B cell (primary cell): ENCODE data around the gene NIPAL3. TPM values are rescaled to one million over a fixed set of nuclear protein-coding genes. Genes with fewer than 3 reads are reported as not detected.
"Not testable (repeated sequence)": the region's sequence is repeated elsewhere in the genome, so short reads cannot be mapped to it uniquely, and the experiment has no call there.

Source experiments
- ATAC-seq: fragments of 200-7000 bp; cut with Tn5 transposase; one replicate; pipeline ENCODE4 v1.10.0; 2021; ENCODE audit warnings: low read depth, mild to moderate bottlenecking, moderate number of reproducible peaks, moderate library complexity
- CTCF ChIA-PET: fragments of 350-600 bp; sonication (Branson Sonifier 250); formaldehyde crosslinking; loops from one replicate; lab custom pipeline; 2021; ENCODE audit warnings: antibody characterized with exemption, inconsistent platforms; lab: Charles Lee
- POLR2A ChIA-PET: fragments of 350-600 bp; sonication (Branson Sonifier 250); formaldehyde crosslinking; loops from one replicate; lab custom pipeline; 2021; ENCODE audit warnings: antibody characterized with exemption; lab: Charles Lee
- DNase-seq: peaks from one replicate; pipeline ENCODE4 v3.0.0; 2013
- H2AFZ ChIP-seq: 2 replicates; pipeline ENCODE4 v1.6.1; 2012; ENCODE audit warnings: mild to moderate bottlenecking, low read depth, low read length; ENCODE audit not compliant: insufficient read depth, poor library complexity, severe bottlenecking
- H3K27ac ChIP-seq, 2 donors: 1 replicate in 1 of 2; 2 replicates in 1 of 2; pipeline ENCODE4 v1.5.1; 2012 to 2013; ENCODE audit warnings: low read length in 2 of 2, mild to moderate bottlenecking in 2 of 2, moderate library complexity in 1 of 2
- H3K27me3 ChIP-seq, 4 experiments: fragments of 200-600 bp in 1 of 4; sonication (generic) in 1 of 4; replicated peaks in 1 of 4; 1 replicate in 2 of 4; 2 replicates in 2 of 4; pipeline versions ENCODE4 v1.6.1 to v1.7.0; 2013 to 2016; ENCODE audit warnings: low read length in 3 of 4, mild to moderate bottlenecking in 2 of 4, mixed read lengths in 1 of 4, moderate library complexity in 1 of 4; ENCODE audit not compliant: insufficient read depth in 4 of 4, control insufficient read depth in 3 of 4; ENCODE audit errors: control extremely low read depth in 1 of 4
- H3K36me3 ChIP-seq, 2 experiments: replicated peaks in 1 of 2; 1 replicate in 1 of 2; 2 replicates in 1 of 2; pipeline versions ENCODE4 v1.6.1 to v1.7.1; 2013; ENCODE audit warnings: low read length in 1 of 2; ENCODE audit not compliant: insufficient read depth in 2 of 2, control insufficient read depth in 1 of 2; ENCODE audit errors: control extremely low read depth in 1 of 2, extremely low read depth in 1 of 2
- H3K4me1 ChIP-seq, 2 donors: fragments of 200-600 bp in 1 of 2; sonication (generic) in 1 of 2; 1 replicate in 1 of 2; 2 replicates in 1 of 2; pipeline versions ENCODE4 v1.5.1 to v1.6.1; 2013 to 2017; ENCODE audit warnings: low read length in 2 of 2; ENCODE audit not compliant: control insufficient read depth in 2 of 2, insufficient read depth in 2 of 2
- H3K4me2 ChIP-seq: replicated peaks from 2 replicates; pipeline ENCODE3; 2012; ENCODE audit warnings: mild to moderate bottlenecking, low read depth, low read length; ENCODE audit not compliant: poor library complexity, severe bottlenecking
- H3K4me3 ChIP-seq, 5 experiments: fragments of 200-600 bp in 1 of 5; sonication (generic) in 1 of 5; 1 replicate in 3 of 5; 2 replicates in 2 of 5; pipeline versions ENCODE4 v1.5.1 to v1.7.0; 2011 to 2016; ENCODE audit warnings: low read length in 4 of 5, mild to moderate bottlenecking in 4 of 5, low read depth in 2 of 5, control low read depth in 1 of 5, moderate library complexity in 1 of 5; ENCODE audit not compliant: insufficient read depth in 1 of 5; ENCODE audit errors: control extremely low read depth in 1 of 5, extremely low read depth in 1 of 5
- H3K79me2 ChIP-seq: fragments of 200-600 bp; sonication (generic); one replicate; pipeline ENCODE4 v1.6.0; 2016; ENCODE audit warnings: low read length; ENCODE audit not compliant: control insufficient read depth, insufficient read depth
- H3K9ac ChIP-seq: fragments of 200-600 bp; sonication (generic); 2 replicates; pipeline ENCODE4 v1.6.1; 2017; ENCODE audit warnings: mild to moderate bottlenecking, low read length, moderate library complexity
- H3K9me3 ChIP-seq, 3 donors: one replicate each; pipeline versions ENCODE4 v1.6.1 to v1.7.1; 2013; ENCODE audit warnings: low read length in 2 of 3; ENCODE audit not compliant: control insufficient read depth in 2 of 3, insufficient read depth in 1 of 3; ENCODE audit errors: control extremely low read depth in 1 of 3
- H4K20me1 ChIP-seq: 2 replicates; pipeline ENCODE4 v1.6.0; 2012; ENCODE audit warnings: mild to moderate bottlenecking, low read length; ENCODE audit not compliant: insufficient read depth, control insufficient read depth, poor library complexity, severe bottlenecking
- H3K27ac Mint-ChIP-seq: one replicate; pipeline ENCODE4 v1.8.0; 2021; ENCODE audit warnings: mixed read lengths
- H3K27me3 Mint-ChIP-seq: one replicate; pipeline ENCODE4 v1.8.0; 2021; ENCODE audit warnings: mixed read lengths
- H3K4me1 Mint-ChIP-seq: one replicate; pipeline ENCODE4 v1.8.0; 2021; ENCODE audit warnings: mixed read lengths
- H3K4me3 Mint-ChIP-seq: one replicate; pipeline ENCODE4 v1.8.0; 2021; ENCODE audit warnings: mixed read lengths
- H3K9me3 Mint-ChIP-seq: one replicate; pipeline ENCODE4 v1.8.0; 2022; ENCODE audit warnings: mixed read lengths; ENCODE audit not compliant: insufficient read depth
- CTCF ChIP-seq: fragments of 200-600 bp; IDR thresholded peaks from one replicate; pipeline ENCODE4 v1.8.0; 2022; ENCODE audit warnings: antibody characterized with exemption, mild to moderate bottlenecking
- EZH2 ChIP-seq: IDR thresholded peaks from 2 replicates; pipeline ENCODE4 v1.6.1; 2012; ENCODE audit warnings: borderline replicate concordance, low read depth, mild to moderate bottlenecking, moderate library complexity, low read length; ENCODE audit not compliant: insufficient read depth, poor library complexity, severe bottlenecking
- WGBS: methylation state at CpG from one replicate; pipeline ENCODE4 v1.1.5; 2013; ENCODE audit warnings: missing lambda C conversion rate; ENCODE audit not compliant: insufficient coverage; 5-methylcytosine and 5-hydroxymethylcytosine counted together
- intact Hi-C: fragments of 100-400 bp; cut with micrococcal nuclease; formaldehyde crosslinking; loops from one replicate; pipeline ENCODE4 v1.10.0; 2022
- polyA plus RNA-seq: library from polyadenylated mRNA; depleted of rRNA; stranded (reverse); fragments of >200 nt; gene quantifications from 2 replicates; pipeline ENCODE4 v1.2.3, GENCODE V29; 2012
- total RNA-seq, 2 donors: library from RNA; stranded (reverse); fragments of 120-200 nt in 1 of 2; gene quantifications; 1 replicate in 1 of 2; 2 replicates in 1 of 2; pipeline versions ENCODE4 v1.2.3 to v1.2.4, GENCODE V29; 2013 to 2022

Gene NIPAL3
- total and polyA plus RNA-seq, 2 donors (not counting 1 experiment from before 2014, with no cell fraction given), result 23.8 to 31.6 TPM

GRCh38 chr1:24513706-24514105 is 98.1 kb downstream of the NIPAL3 start:
- DNase-seq, result no peak
- H3K27me3 ChIP-seq, result no peaks in the 10 kb centered on the region
- TF ChIP-seq EZH2 (no peak), CTCF (no peak)
- peaks cover 0 to 20% of the 10 kb centered on the region in 2 experiments for H3K36me3 ChIP-seq
- H4K20me1 ChIP-seq, result peaks cover 23% of the 10 kb centered on the region
- no peak overlapping the region for H3K4me3 Mint-ChIP-seq
- H3K27ac Mint-ChIP-seq, result no peak overlapping the region
- CTCF ChIA-PET, result no interaction called here
- H3K9me3 ChIP-seq, result no peaks in the 10 kb centered on the region
- H3K4me1 Mint-ChIP-seq, result peaks cover 8% of the 10 kb centered on the region
- peaks cover 48% of the 10 kb centered on the region for H3K79me2 ChIP-seq
- H3K27ac ChIP-seq, result no peak overlapping the region
- no CpG with 5 or more reads among the region's 2 CpGs for WGBS
- H3K4me3 ChIP-seq, result no peak overlapping the region
- POLR2A ChIA-PET, result no interaction called here
- ATAC-seq, result no peak
- intact Hi-C loops, result no loop called here
- H3K9me3 Mint-ChIP-seq, result no peaks in the 10 kb centered on the region
- H3K9ac ChIP-seq, result no peak overlapping the region
- no peak overlapping the region for H3K4me2 ChIP-seq
- no peak overlapping the region for H2AFZ ChIP-seq
- no peaks in the 10 kb centered on the region for H3K4me1 ChIP-seq
- no peaks in the 10 kb centered on the region for H3K27me3 Mint-ChIP-seq

- no peak for DNase-seq
- Histone ChIP-seq H3K79me2 (peaks cover 43% of the 10 kb centered on the region), H3K27ac (no peak overlapping the region), H4K20me1 (peaks cover 19% of the 10 kb centered on the region), H3K4me1 (no peaks in the 10 kb centered on the region), H3K36me3 (peaks cover 0 to 20% of the 10 kb centered on the region in 2 experiments), H2AFZ (no peak overlapping the region), H3K4me2 (no peak overlapping the region), H3K4me3 (no peak overlapping the region), H3K9me3 (no peaks in the 10 kb centered on the region), H3K27me3 (no peaks in the 10 kb centered on the region), H3K9ac (no peak overlapping the region)
- Mint-ChIP-seq H3K9me3 (no peaks in the 10 kb centered on the region), H3K27me3 (no peaks in the 10 kb centered on the region), H3K27ac (no peak overlapping the region), H3K4me1 (peaks cover 8% of the 10 kb centered on the region), H3K4me3 (no peak overlapping the region)
- intact Hi-C loops, result no loop called here
- no peak for TF ChIP-seq CTCF
- no peak for TF ChIP-seq EZH2
- ATAC-seq, result no peak
- CTCF ChIA-PET, result interaction anchor here (0.7 to 1.2 kb wide), 2 partner anchors 72 to 317 kb away, joined by 3 to 4 read pairs; no protein-coding TSS in a partner anchor
- no CpG with 5 or more reads among the region's 5 CpGs for WGBS
- POLR2A ChIA-PET, result no interaction called here
Observed at GRCh38 chr1:24514946-24515345, 99.3 kb downstream of the NIPAL3 start.

- POLR2A ChIA-PET, H3K27me3 ChIP-seq, DNase-seq, ATAC-seq, H3K4me2 ChIP-seq, intact Hi-C loops, H3K9me3 ChIP-seq, H3K27me3 Mint-ChIP-seq, H3K4me3 ChIP-seq, H3K4me1 Mint-ChIP-seq, H2AFZ ChIP-seq, H3K9ac ChIP-seq, H3K4me3 Mint-ChIP-seq, H3K4me1 ChIP-seq, H3K27ac Mint-ChIP-seq, H3K9me3 Mint-ChIP-seq, H3K27ac ChIP-seq: not testable (repeated sequence)
- peaks cover 13% of the 10 kb centered on the region for H4K20me1 ChIP-seq
- peaks cover 35% of the 10 kb centered on the region for H3K79me2 ChIP-seq
- peaks cover 3 to 25% of the 10 kb centered on the region in 2 experiments for H3K36me3 ChIP-seq
- CTCF ChIA-PET, result interaction anchor here (0.9 to 1.2 kb wide), 4 partner anchors 10 to 72 kb away, joined by 3 to 4 read pairs (median 4); no protein-coding TSS in a partner anchor
- WGBS, result 97% methylated on average over 10 of the region's 14 CpGs
Observed at GRCh38 chr1:24515671-24516209, 100.1 kb downstream of the NIPAL3 start.
